NCI-H1436 treated with DMSO at 0.1 percent for 48 hours (cell line): ENCODE measurements around the gene PGK2.

Source experiments
- DNase-seq: peaks from one replicate; lab custom pipeline; 2025; lab: John Stamatoyannopoulos, UW

The PGK2 gene

DNA sequence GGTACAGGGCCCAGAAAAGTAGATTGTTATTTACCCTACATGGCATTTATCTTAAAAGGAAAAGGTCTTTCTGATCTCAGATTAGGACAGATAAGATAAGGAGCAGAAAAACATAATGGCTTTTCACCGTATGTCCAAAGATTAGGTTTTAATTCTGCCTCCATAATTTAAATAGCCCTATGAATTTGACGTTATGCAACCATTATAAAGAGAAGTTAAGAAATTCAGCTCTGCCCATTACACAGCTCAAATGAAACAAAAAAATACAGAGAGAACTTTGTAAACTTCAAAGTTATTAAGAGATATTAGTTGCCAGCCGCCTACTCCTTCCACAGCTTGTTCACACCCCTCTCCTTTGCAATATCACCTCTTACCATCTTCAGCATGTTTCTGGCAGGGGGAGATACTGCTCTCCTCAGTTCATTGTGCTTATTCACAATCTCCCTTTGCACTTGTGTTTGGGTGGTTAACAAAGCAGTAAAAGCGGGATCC lies 51.0 kb downstream of the PGK2 start:
- DNase-seq: no peak
